GM12865 (cell line): ENCODE data around the gene HDAC7.
"Not testable (repeated sequence)": the region's sequence is repeated elsewhere in the genome, so short reads cannot be mapped to it uniquely, and the experiment has no call there.

Experiments used
- DNase-seq: peaks from one replicate; pipeline ENCODE4 v3.0.0; 2010; ENCODE audit warnings: low read depth
- H3K4me3 ChIP-seq: 2 replicates; pipeline ENCODE4 v1.5.1; 2011; ENCODE audit warnings: mild to moderate bottlenecking, low read depth, low read length, control low read depth
- CTCF ChIP-seq: IDR thresholded peaks from 2 replicates; pipeline ENCODE4 v1.5.1; 2011; ENCODE audit warnings: low read length, control low read depth, low read depth, inconsistent platforms; ENCODE audit not compliant: insufficient read depth; ENCODE audit errors: missing control alignments

The HDAC7 gene

GRCh38 chr12:47843226-47843980 is 23.7 kb upstream of the HDAC7 start:
- no peak for DNase-seq
- no peak for TF ChIP-seq CTCF
- H3K4me3 ChIP-seq, result no peak overlapping the region

- not testable (repeated sequence) for DNase-seq, H3K4me3 ChIP-seq
Observed at GRCh38 chr12:47842543-47842942, 22.8 kb upstream of the HDAC7 start.

- no peak for DNase-seq
- H3K4me3 ChIP-seq, result no peak overlapping the region
- TF ChIP-seq CTCF, result no peak
Observed at GRCh38 chr12:47841910-47842309, 22.2 kb upstream of the HDAC7 start.

- no peak for DNase-seq
- no peak overlapping the region for H3K4me3 ChIP-seq
- no peak for TF ChIP-seq CTCF
Observed at GRCh38 chr12:47841501-47841900, 21.8 kb upstream of the HDAC7 start.

- no peak for TF ChIP-seq CTCF
- DNase-seq, result no peak
- H3K4me3 ChIP-seq, result no peak overlapping the region
Observed at GRCh38 chr12:47840571-47840970, 20.9 kb upstream of the HDAC7 start.

- no peak for TF ChIP-seq CTCF
- no peak for DNase-seq
- H3K4me3 ChIP-seq, result no peak overlapping the region
Observed at GRCh38 chr12:47839214-47839876, 19.6 kb upstream of the HDAC7 start.

GRCh38 chr12:47838286-47838931 is 18.7 kb upstream of the HDAC7 start:
- no peak overlapping the region for H3K4me3 ChIP-seq
- peak; percentile 42 for DNase-seq
- peak; percentile 43 for TF ChIP-seq CTCF
